Measurements from ENCODE around the gene NT5C. TPM values are rescaled to one million over a fixed set of nuclear protein-coding genes. Genes with fewer than 3 reads are reported as not detected.

NT5C gene
- total and polyA plus RNA-seq, 12 donors, result 20.6 to 124 (median 65.2) TPM

DNA sequence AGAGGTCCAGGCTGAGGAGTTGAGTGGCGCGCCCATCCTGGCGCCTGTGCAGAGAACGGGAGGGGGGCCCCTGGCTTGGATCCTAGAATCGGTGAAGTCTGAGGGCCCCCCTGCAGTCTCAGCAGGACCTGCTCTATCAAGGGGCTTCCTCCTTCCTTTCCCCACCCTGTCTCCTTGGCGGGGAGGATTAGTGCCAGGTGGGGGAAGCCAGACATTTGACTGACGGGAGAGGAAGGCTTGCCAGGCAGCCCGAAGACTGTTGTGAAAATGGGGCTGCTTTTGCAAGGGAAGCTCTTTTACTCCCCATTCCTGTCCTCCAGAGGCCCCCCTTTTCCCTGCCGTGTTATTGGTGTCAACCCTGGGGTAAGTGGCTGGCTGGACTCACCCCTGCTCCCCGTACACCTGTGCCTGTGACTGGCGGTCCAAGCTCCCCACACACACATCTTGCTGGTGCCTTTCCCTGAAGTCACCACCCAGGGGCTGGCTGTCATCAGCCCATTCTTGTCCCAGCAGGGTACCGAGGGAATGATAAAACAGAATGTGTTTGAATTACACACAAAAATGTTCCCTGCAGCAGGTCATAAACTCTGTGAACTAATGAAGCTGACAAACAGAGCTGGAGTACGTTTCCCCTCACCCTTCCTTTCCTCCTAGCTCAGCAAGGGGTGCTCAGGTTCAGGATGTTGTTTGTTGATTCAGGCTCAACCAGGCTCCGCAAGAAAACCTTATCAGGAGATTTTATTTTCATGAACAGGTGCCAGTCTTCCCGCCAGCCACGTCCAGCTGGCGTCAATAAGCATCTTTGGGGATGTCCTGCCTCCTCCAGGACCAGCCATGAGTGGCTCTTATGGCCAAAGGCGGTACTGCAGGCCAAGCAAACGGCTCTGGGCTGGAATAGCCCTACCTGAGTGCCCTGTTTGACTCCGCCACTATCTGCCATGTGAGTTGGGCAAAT is 26.1 kb downstream of the NT5C start:
- H3K4me3 ChIP-seq, result no peak overlapping the region
- no peaks in the 10 kb centered on the region for H3K27me3 ChIP-seq
- H3K36me3 ChIP-seq (replicated peaks in 1 of 2), result no peaks in the 10 kb centered on the region
- H3K4me1 ChIP-seq (replicated peaks in 1 of 2), result peaks cover 0 to 8% of the 10 kb centered on the region in 2 donors
- intact Hi-C loops (cut with DNase I), result loop anchor here (5.0 to 10.0 kb wide), 3 partner anchors 43 to 141 kb away; no protein-coding TSS in a partner anchor
- H3K9me3 ChIP-seq (replicated peaks in 1 of 3), result no peaks in the 10 kb centered on the region
- WGBS, 4 donors, result 50 to 60% (median 55%) methylated on average over 16 to 20 of the region's 20 CpGs
- no peak overlapping the region for H3K27ac ChIP-seq
- TF ChIP-seq, protein P1, sequence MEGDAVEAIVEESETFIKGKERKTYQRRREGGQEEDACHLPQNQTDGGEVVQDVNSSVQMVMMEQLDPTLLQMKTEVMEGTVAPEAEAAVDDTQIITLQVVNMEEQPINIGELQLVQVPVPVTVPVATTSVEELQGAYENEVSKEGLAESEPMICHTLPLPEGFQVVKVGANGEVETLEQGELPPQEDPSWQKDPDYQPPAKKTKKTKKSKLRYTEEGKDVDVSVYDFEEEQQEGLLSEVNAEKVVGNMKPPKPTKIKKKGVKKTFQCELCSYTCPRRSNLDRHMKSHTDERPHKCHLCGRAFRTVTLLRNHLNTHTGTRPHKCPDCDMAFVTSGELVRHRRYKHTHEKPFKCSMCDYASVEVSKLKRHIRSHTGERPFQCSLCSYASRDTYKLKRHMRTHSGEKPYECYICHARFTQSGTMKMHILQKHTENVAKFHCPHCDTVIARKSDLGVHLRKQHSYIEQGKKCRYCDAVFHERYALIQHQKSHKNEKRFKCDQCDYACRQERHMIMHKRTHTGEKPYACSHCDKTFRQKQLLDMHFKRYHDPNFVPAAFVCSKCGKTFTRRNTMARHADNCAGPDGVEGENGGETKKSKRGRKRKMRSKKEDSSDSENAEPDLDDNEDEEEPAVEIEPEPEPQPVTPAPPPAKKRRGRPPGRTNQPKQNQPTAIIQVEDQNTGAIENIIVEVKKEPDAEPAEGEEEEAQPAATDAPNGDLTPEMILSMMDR (IDR thresholded peaks at IDR 0.05), result peak; percentile 67 to 84 (median 74)
- TF ChIP-seq POLR2A (IDR thresholded peaks at IDR 0.05), result no peak
- DNase-seq, result peak in 6 of 7 donors; percentile 50 to 81 (median 70)

DNA sequence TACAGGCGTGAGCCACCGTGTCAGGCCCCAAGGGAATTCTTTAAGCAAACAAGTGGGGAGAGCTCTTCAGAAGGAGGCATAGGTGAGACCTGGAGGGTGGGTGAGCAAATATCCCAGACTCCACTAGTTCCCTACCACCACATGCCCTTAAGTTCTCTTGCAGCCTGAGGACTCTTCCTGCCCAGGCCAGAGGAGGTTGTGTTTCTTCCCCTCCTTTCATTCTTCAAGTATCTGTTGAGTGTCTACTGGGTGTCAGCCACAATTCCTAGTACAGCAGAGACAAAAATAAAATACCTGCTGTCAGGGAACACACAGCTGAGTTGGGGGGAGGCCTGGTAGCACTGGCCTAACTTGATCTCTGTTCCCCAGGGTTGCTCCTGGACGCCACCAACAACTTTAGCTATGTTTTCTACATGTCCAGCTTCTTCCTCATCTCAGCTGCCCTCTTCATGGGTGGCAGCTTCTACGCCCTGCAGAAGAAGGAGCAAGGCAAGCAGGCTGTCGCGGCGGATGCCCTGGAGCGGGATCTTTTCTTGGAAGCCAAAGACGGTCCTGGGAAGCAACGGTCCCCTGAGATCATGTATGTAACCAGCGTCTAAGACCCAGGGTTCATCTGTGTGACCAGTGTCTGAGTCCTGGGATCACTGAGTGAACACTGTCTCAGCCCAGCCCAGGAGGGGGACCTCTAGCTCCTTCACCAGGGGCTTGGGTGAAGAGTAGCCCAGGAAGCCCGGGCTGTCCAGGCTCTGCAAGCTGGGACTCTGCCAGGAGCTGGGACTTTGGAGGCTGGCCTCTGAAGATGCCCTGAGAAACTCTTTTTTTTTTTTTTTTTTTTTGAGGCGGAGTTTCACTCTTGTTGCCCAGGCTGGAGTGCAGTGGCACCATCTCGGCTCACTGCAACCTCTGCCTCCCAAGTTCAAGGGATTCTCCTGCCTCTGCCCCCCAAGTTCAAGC is 27.7 kb downstream of the NT5C start:
- WGBS, 4 donors, result 85 to 88% (median 87%) methylated on average over 11 to 14 of the region's 14 CpGs

DNA sequence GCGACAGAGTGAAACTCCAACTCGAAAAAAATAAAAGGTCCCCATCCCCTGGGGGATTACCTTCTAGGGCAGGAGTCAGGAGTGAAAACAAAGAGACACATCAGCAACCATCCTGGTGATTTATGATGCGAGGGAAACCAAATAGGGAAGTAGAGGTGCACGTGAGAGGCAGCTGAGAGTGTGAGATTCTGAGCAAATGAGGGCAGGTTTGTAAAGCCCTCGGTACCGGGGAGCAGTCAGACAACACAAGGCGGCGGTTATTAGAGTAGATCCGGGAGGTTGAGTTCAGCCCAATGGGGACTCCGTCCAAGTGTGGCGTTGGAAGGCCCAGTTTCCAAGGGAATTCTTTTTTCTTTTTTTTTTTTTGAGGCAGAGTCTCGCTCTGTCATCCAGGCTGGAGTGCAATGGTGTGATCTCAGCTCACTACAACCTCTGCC is 29.1 kb downstream of the NT5C start:
- H3K36me3 ChIP-seq (replicated peaks in 1 of 2), result no peaks in the 10 kb centered on the region
- H3K27ac ChIP-seq, result no peak overlapping the region
- H3K4me3 ChIP-seq, result no peak overlapping the region
- no peak for DNase-seq
- intact Hi-C loops (cut with DNase I), result loop anchor here (10.0 kb wide), 2 partner anchors 48 to 138 kb away; no protein-coding TSS in a partner anchor
- H3K4me1 ChIP-seq (replicated peaks in 1 of 2), result no peaks in the 10 kb centered on the region
- H3K9me3 ChIP-seq (replicated peaks in 1 of 3), result no peaks in the 10 kb centered on the region
- WGBS, 4 donors, result 52 to 71% (median 61%) methylated on average over 12 of the region's 12 CpGs
- no peaks in the 10 kb centered on the region for H3K27me3 ChIP-seq
- TF ChIP-seq, protein P1 (IDR thresholded peaks at IDR 0.05), result no peak
- TF ChIP-seq POLR2A (IDR thresholded peaks at IDR 0.05), result no peak

More for the DNA sequence above, 27.7 kb downstream of the NT5C start:
- Histone ChIP-seq H3K4me3 (no peak overlapping the region), H3K27me3 (no peaks in the 10 kb centered on the region), H3K4me1 (replicated peaks in 1 of 2) (peaks cover 0 to under 1% of the 10 kb centered on the region in 2 donors), H3K9me3 (replicated peaks in 1 of 3) (no peaks in the 10 kb centered on the region), H3K27ac (no peak overlapping the region), H3K36me3 (replicated peaks in 1 of 2) (no peaks in the 10 kb centered on the region)
- intact Hi-C loops (cut with DNase I), result loop anchor here (10.0 kb wide), 2 partner anchors 49 to 139 kb away; no protein-coding TSS in a partner anchor
- DNase-seq, result no peak
- no peak for TF ChIP-seq POLR2A (IDR thresholded peaks at IDR 0.05)
- TF ChIP-seq, protein P1 (IDR thresholded peaks at IDR 0.05), result no peak

Measured in adrenal gland (tissue), 12 donors.